MG63 (cell line): Measurements from ENCODE around the gene ALDH3A1. TPM values are rescaled to one million over a fixed set of nuclear protein-coding genes. Genes with fewer than 3 reads are reported as not detected.

Experiments
- DNase-seq: peaks from one replicate; pipeline ENCODE4 v3.0.0-alpha.2; 2020
- H3K27me3 ChIP-seq: fragments of 250-450 bp; sonication (Bioruptor Pico); 2 replicates; pipeline ENCODE4 v1.5.1; 2020; ENCODE audit warnings: mild to moderate bottlenecking, moderate library complexity
- H3K36me3 ChIP-seq: fragments of 250-450 bp; sonication (Bioruptor Pico); 2 replicates; pipeline ENCODE4 v1.5.1; 2020; ENCODE audit warnings: mild to moderate bottlenecking, moderate library complexity
- H3K4me3 ChIP-seq: fragments of 250-450 bp; sonication (Bioruptor Pico); 2 replicates; pipeline ENCODE4 v1.5.1; 2020; ENCODE audit warnings: mild to moderate bottlenecking, moderate library complexity
- H3K9me3 ChIP-seq: fragments of 250-450 bp; sonication (Bioruptor Pico); 2 replicates; pipeline ENCODE4 v1.5.1; 2020; ENCODE audit warnings: mild to moderate bottlenecking, moderate library complexity
- total RNA-seq: library from RNA; depleted of rRNA; stranded (reverse); fragments of >200 nt; shearing (Covaris generic); gene quantifications from 2 replicates; pipeline ENCODE4 v1.2.3, GENCODE V29; 2014; ENCODE audit warnings: low replicate concordance; rRNA removed

Gene ALDH3A1
- total RNA-seq, 1 experiment from 2014 or later, result 395 TPM

DNA sequence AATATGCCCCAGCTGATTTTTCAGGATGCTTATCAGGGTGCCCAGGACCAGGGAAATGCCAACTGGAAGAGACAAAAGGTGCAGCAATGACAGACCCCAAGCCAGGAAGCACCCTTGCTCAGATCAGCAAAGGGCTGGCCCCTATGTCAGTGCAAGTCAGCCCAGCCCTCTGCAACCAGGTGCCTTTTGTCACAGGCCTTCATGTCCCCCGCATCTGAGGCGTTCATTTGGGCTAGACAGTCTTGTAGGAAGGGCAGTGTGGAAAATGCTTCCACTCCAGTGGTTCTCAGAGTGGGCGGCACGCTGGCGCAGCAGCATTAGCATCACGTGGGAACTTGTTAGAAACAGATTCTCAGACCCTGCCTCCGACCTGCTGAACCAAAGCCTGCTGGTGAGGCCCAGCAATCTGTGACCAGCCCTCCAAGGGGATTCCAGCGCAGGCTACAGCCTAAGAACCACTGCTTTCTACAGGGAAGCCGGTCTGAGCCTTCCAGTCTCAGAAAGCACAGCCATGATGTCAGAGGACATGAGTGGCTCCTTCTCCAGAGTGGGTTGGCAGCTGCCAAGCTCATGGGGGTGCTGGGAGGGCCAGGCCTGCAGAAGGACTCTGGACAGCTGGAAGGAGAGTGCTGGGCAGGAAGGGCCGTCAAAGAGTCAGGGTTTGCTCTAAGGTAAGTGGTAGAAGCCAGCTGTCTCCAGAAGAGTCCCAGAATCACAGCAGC, 44.8 kb downstream of the ALDH3A1 start:
- Histone ChIP-seq H3K9me3 (no peaks in the 10 kb centered on the region), H3K4me3 (no peak overlapping the region), H3K27me3 (no peaks in the 10 kb centered on the region), H3K36me3 (no peaks in the 10 kb centered on the region)
- DNase-seq, result no peak

DNA sequence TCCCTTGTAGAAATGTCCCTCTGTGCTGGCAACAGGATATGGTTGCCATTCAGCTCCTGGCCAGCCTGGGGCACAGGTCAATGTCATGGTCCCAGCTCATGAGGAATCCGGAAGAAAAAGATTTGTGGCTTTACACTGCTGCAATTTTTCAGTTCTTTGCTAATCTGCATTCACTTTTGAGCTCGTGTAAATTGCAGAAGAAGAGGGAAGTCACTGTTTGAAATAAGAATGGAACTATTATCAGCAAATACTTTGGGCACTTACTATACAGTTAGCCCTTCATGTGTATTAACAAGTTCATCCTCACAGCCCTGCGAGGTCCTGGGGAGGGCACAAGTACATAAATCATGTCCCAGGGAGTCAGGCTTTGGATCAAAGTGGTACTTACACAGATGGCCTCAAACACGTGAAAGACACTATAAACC, 45.9 kb downstream of the ALDH3A1 start:
- no peak for DNase-seq
- no peaks in the 10 kb centered on the region for H3K9me3 ChIP-seq
- H3K27me3 ChIP-seq, result no peaks in the 10 kb centered on the region
- H3K36me3 ChIP-seq, result no peaks in the 10 kb centered on the region
- no peak overlapping the region for H3K4me3 ChIP-seq

Other genes starting within 250 kb of the ALDH3A1 start
- 8.1 and 12.0 TPM in 2 replicates for gene SLC47A1, start 214.4 kb downstream of the ALDH3A1 start, total RNA-seq
- 115 and 126 TPM in 2 replicates for gene ALDH3A2, start 99.5 kb downstream of the ALDH3A1 start, total RNA-seq
- gene SLC47A2, start 31.7 kb downstream of the ALDH3A1 start, total RNA-seq, result 24.8 and 27.9 TPM in 2 replicates
- 12.0 and 13.8 TPM in 2 replicates for gene ULK2, start 119.6 kb upstream of the ALDH3A1 start, total RNA-seq
- 10.0 and 14.4 TPM in 2 replicates for gene AKAP10, start 229.5 kb upstream of the ALDH3A1 start, total RNA-seq